Keratinocyte (primary cell): ENCODE measurements around the gene MAPRE2. TPM values are rescaled to one million over a fixed set of nuclear protein-coding genes. Genes with fewer than 3 reads are reported as not detected.

Source experiments
- DNase-seq: peaks from one replicate; pipeline ENCODE4 v3.0.0-alpha.2; 2011; ENCODE audit warnings: low read depth, missing footprints, low spot score
- FAIRE-seq: peaks from 2 replicates; lab custom pipeline; 2011; peaks lifted over from hg19 to GRCh38; lab: Jason Lieb, UNC
- H2AFZ ChIP-seq: 2 replicates; pipeline ENCODE4 v1.6.0; 2012; ENCODE audit warnings: low read length, control low read depth, inconsistent platforms; ENCODE audit not compliant: control insufficient read depth
- H3K27ac ChIP-seq: 2 replicates; pipeline ENCODE4 v1.5.1; 2011; ENCODE audit warnings: low read length; ENCODE audit not compliant: control insufficient read depth, insufficient read depth
- H3K27me3 ChIP-seq: 3 replicates; pipeline ENCODE4 v1.6.0; 2011; ENCODE audit warnings: low read length; ENCODE audit not compliant: control insufficient read depth, insufficient read depth; ENCODE audit errors: extremely low read depth
- H3K36me3 ChIP-seq, 2 experiments: 2 replicates in 1 of 2; 3 replicates in 1 of 2; pipeline ENCODE4 v1.5.1; 2011; ENCODE audit warnings: low read length in 2 of 2, mild to moderate bottlenecking in 1 of 2; ENCODE audit not compliant: control insufficient read depth in 2 of 2, insufficient read depth in 2 of 2; ENCODE audit errors: extremely low read depth in 1 of 2
- H3K4me1 ChIP-seq: 3 replicates; pipeline ENCODE4 v1.5.1; 2011; ENCODE audit warnings: low read length; ENCODE audit not compliant: control insufficient read depth, insufficient read depth; ENCODE audit errors: extremely low read depth
- H3K4me2 ChIP-seq: 3 replicates; pipeline ENCODE4 v1.6.0; 2011; ENCODE audit warnings: low read depth, low read length; ENCODE audit not compliant: control insufficient read depth, insufficient read depth; ENCODE audit errors: extremely low read depth
- H3K4me3 ChIP-seq, 3 experiments: fragments of 200-600 bp in 1 of 3; sonication (generic) in 1 of 3; 2 replicates in 2 of 3; 3 replicates in 1 of 3; pipeline ENCODE4 v1.5.1; 2011 to 2016; ENCODE audit warnings: low read length in 3 of 3, mild to moderate bottlenecking in 3 of 3, control low read depth in 2 of 3, inconsistent platforms in 1 of 3, low read depth in 1 of 3, mixed read lengths in 1 of 3, mixed run types in 1 of 3, moderate library complexity in 1 of 3; ENCODE audit not compliant: control insufficient read depth in 2 of 3, insufficient read depth in 2 of 3; ENCODE audit errors: extremely low read depth in 1 of 3
- H3K79me2 ChIP-seq: 2 replicates; pipeline ENCODE4 v1.6.0; 2012; ENCODE audit warnings: low read length; ENCODE audit not compliant: control insufficient read depth, insufficient read depth
- H3K9ac ChIP-seq: 3 replicates; pipeline ENCODE4 v1.6.0; 2011; ENCODE audit warnings: low read length; ENCODE audit not compliant: control insufficient read depth, insufficient read depth; ENCODE audit errors: extremely low read depth
- H3K9me1 ChIP-seq: 3 replicates; pipeline ENCODE4 v1.6.0; 2011; ENCODE audit warnings: low read length; ENCODE audit not compliant: control insufficient read depth, insufficient read depth; ENCODE audit errors: extremely low read depth
- H3K9me3 ChIP-seq: 2 replicates; pipeline ENCODE4 v1.5.1; 2012; ENCODE audit warnings: low read depth, low read length; ENCODE audit not compliant: control insufficient read depth
- H4K20me1 ChIP-seq: 3 replicates; pipeline ENCODE4 v1.6.0; 2011; ENCODE audit warnings: low read length; ENCODE audit not compliant: control insufficient read depth, insufficient read depth; ENCODE audit errors: extremely low read depth
- CTCF ChIP-seq, 3 experiments: IDR thresholded peaks in 1 of 3; conservative IDR thresholded peaks in 1 of 3; optimal IDR thresholded peaks in 1 of 3; 2 replicates in 2 of 3; 3 replicates in 1 of 3; pipeline versions ENCODE3 to v1.5.1; 2011; ENCODE audit warnings: low read length in 3 of 3, mild to moderate bottlenecking in 3 of 3, moderate library complexity in 2 of 3, control low read depth in 1 of 3, inconsistent platforms in 1 of 3; ENCODE audit not compliant: insufficient read depth in 2 of 3; ENCODE audit errors: extremely low read depth in 1 of 3
- EZH2 ChIP-seq: IDR thresholded peaks from one replicate; pipeline ENCODE4 v1.6.1; 2012; ENCODE audit warnings: inconsistent platforms, mild to moderate bottlenecking, low read length, moderate library complexity
- dilution Hi-C: fragments of 300-500 bp; cut with MboI; formaldehyde crosslinking; loops from one replicate; pipeline ENCODE4 v1.7.0; 2020; ENCODE audit warnings: low sequenced_read_pairs; ENCODE audit not compliant: extremely low pct_ligation_motif_present
- polyA plus RNA-seq, 5 experiments: library from polyadenylated mRNA; depleted of rRNA in 3 of 5; stranded (reverse) in 3 of 5; stranded (forward) in 1 of 5; unstranded in 1 of 5; fragments of >200 nt; gene quantifications; 1 replicate in 1 of 5; 2 replicates in 3 of 5; 3 replicates in 1 of 5; pipeline versions ENCODE4 v1.2.1 to v1.2.3, GENCODE V29; 2011 to 2012; ENCODE audit warnings: missing spikeins in 2 of 5, low read depth in 1 of 5, low replicate concordance in 1 of 5

The MAPRE2 gene
- polyA plus RNA-seq, 1 donor (not counting 4 experiments of a cell fraction or from before 2014, with no cell fraction given) = 14.2 TPM

DNA sequence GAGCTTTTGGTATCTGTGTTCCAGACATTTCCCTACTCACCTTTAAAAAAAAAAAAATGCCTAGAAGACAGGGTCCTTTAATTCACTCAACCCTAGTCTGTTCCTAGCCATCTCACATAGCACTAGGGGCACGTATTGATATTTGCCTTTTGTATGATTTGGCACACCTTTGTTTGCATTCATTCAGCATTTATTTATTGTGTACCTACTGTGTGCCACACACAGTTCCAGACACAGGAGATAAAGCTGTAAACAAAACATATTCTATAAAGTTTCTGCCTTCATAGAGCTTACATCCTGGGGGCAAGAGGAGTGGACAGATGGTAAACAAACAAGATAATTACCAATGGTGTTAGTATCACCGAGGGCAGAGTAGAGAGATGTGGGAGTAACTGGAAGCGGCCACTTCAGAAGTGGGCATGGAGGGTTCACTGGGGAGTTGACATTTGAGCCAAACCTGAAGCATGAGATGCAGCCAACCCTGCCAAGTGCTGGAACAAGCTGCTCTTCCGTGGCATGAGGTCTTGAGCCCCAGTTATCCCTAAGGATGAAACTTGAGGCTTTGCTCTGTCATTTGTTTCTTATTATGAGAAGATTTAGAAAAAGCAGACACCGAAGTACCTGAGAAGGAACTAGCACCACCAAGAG, 18.2 kb downstream of the MAPRE2 start:
- Histone ChIP-seq H3K9ac (no peak overlapping the region), H3K9me3 (no peaks in the 10 kb centered on the region), H4K20me1 (no peaks in the 10 kb centered on the region), H3K36me3 (no peaks in the 10 kb centered on the region), H3K79me2 (no peaks in the 10 kb centered on the region), H3K27me3 (no peaks in the 10 kb centered on the region), H3K27ac (no peak overlapping the region), H3K4me3 (no peak overlapping the region), H3K4me2 (no peak overlapping the region), H3K9me1 (no peaks in the 10 kb centered on the region), H2AFZ (no peak overlapping the region), H3K4me1 (no peaks in the 10 kb centered on the region)
- dilution Hi-C loops = no loop called here
- FAIRE-seq = no peak
- TF ChIP-seq EZH2 (no peak), CTCF (optimal IDR thresholded peaks at IDR 0.05 in 1 of 3, IDR thresholded peaks at IDR 0.05 in 1 of 3, conservative IDR thresholded peaks at IDR 0.05 in 1 of 3; ENCODE audit: extremely low read depth in 1 of 3, insufficient read depth in 2 of 3, low read length in 3 of 3) (no peak)
- no peak for DNase-seq

GRCh38 chr18:35060122-35060815, 19.1 kb downstream of the MAPRE2 start:
- Histone ChIP-seq H3K27ac (no peak overlapping the region), H3K36me3 (no peaks in the 10 kb centered on the region), H3K79me2 (no peaks in the 10 kb centered on the region), H3K9me1 (no peaks in the 10 kb centered on the region), H3K4me1 (no peaks in the 10 kb centered on the region), H3K4me3 (no peak overlapping the region), H4K20me1 (no peaks in the 10 kb centered on the region), H3K27me3 (no peaks in the 10 kb centered on the region), H2AFZ (no peak overlapping the region), H3K4me2 (no peak overlapping the region), H3K9ac (no peak overlapping the region), H3K9me3 (no peaks in the 10 kb centered on the region)
- TF ChIP-seq CTCF (optimal IDR thresholded peaks at IDR 0.05 in 1 of 3, IDR thresholded peaks at IDR 0.05 in 1 of 3, conservative IDR thresholded peaks at IDR 0.05 in 1 of 3; ENCODE audit: extremely low read depth in 1 of 3, insufficient read depth in 2 of 3, low read length in 3 of 3) (no peak), EZH2 (no peak)
- DNase-seq = no peak
- dilution Hi-C loops = no loop called here
- no peak for FAIRE-seq
